PC-3 (cell line): ENCODE results near the gene LMO7.

Source experiments
- EZH2 ChIP-seq: fragments of 300-600 bp; sonication (generic); IDR thresholded peaks from one replicate; pipeline ENCODE4 v1.6.1; 2017; ENCODE audit warnings: antibody characterized with exemption, mild to moderate bottlenecking, low read length; ENCODE audit not compliant: unreplicated experiment
- EZH2phosphoT487 ChIP-seq: fragments of 300-600 bp; sonication (generic); IDR thresholded peaks from 2 replicates; pipeline ENCODE4 v1.6.1; 2018; ENCODE audit warnings: mild to moderate bottlenecking, antibody characterized with exemption, low read length, borderline replicate concordance
- TF ChIP-seq, protein P1 (sequence below): fragments of 300-600 bp; sonication (generic); conservative IDR thresholded peaks from 2 replicates; pipeline ENCODE4 v1.5.1; 2017; ENCODE audit warnings: antibody characterized with exemption, low read depth, mild to moderate bottlenecking, low read length

DNA sequence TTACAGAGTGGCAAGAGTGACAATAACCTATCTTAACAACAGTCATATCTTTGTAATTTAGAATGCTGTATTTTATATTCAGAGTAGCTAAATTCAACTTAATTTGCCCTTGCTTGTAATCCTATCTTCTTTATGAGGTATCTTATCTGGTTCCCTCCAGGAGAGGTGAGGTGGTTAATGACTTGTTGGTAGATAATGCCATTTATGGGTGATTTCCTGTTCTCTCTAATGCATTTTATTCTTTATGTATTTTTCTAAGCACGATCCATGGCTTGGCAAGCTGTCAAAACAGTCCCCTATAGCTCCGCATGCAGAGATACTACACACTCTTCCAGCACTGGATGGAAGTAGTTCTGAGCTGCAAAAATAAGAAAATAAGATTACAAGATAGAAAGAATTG lies 267.9 kb downstream of the LMO7 start:
- TF ChIP-seq, protein P1, sequence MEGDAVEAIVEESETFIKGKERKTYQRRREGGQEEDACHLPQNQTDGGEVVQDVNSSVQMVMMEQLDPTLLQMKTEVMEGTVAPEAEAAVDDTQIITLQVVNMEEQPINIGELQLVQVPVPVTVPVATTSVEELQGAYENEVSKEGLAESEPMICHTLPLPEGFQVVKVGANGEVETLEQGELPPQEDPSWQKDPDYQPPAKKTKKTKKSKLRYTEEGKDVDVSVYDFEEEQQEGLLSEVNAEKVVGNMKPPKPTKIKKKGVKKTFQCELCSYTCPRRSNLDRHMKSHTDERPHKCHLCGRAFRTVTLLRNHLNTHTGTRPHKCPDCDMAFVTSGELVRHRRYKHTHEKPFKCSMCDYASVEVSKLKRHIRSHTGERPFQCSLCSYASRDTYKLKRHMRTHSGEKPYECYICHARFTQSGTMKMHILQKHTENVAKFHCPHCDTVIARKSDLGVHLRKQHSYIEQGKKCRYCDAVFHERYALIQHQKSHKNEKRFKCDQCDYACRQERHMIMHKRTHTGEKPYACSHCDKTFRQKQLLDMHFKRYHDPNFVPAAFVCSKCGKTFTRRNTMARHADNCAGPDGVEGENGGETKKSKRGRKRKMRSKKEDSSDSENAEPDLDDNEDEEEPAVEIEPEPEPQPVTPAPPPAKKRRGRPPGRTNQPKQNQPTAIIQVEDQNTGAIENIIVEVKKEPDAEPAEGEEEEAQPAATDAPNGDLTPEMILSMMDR = no peak
- TF ChIP-seq EZH2 (no peak), EZH2phosphoT487 (no peak)
